Measurements from ENCODE around the gene ALDH3B1. TPM values are rescaled to one million over a fixed set of nuclear protein-coding genes. Genes with fewer than 3 reads are reported as not detected.

ALDH3B1 gene
- total and polyA plus RNA-seq, 4 donors: 1.6 to 7.1 (median 3.4) TPM

DNA sequence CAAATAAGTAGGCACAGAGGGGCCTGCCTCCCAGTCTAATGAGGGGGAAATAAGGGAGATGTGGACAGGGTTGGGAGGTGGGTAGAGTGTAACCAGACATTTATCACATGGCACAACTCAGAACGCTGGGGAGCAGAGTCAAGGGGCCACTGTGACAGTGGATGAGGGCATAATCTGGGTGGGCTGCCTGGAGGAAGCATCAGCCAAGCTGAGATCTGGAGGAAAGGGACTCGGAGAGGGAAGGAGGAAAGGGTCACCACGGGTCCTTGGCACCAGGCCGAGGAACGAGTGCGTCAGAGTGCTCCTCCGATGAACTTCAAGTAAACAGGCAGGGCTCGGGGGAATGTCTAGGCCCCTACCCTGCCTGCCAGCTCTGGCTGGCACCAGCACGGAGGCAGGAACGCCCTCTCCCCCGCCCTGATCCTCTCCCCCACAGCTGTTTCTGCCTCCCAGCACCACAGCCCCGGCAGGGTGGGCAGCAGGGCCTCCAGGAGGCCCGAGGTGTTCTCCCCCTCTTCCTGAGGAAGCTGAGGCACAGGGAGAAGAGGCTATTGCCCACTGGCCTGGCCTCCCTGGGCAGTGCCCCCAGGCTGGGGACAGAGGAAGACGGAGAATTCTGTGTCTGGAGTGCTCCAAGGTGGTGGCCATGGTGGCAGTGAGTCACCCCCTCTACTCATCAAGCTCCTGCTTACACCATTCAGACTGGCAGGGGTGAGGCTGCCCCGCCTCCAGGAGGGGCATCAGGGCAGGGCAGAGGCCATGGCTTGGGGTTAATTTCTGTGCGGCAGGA is 4.2 kb downstream of the ALDH3B1 start:
- H3K36me3 ChIP-seq (ENCODE audit: control insufficient read depth in 4 of 4, insufficient read depth in 3 of 4, low read depth in 1 of 4, low read length in 3 of 4): no peaks in the 10 kb centered on the region
- WGBS: 69% methylated on average over 16 of the region's 16 CpGs
- no peaks in the 10 kb centered on the region for H3K27me3 ChIP-seq (ENCODE audit: control insufficient read depth in 4 of 4, insufficient read depth in 4 of 4, low read length in 3 of 4)
- no peak overlapping the region for H3K9ac ChIP-seq (ENCODE audit: low read depth in 1 of 2, low read length in 2 of 2)
- H3K9me3 ChIP-seq (ENCODE audit: control insufficient read depth in 4 of 4, low read length in 3 of 4): no peaks in the 10 kb centered on the region
- no peak for TF ChIP-seq EGR1 (IDR thresholded peaks at IDR 0.05; ENCODE audit: low read depth in 2 of 2)
- TF ChIP-seq, protein P1, sequence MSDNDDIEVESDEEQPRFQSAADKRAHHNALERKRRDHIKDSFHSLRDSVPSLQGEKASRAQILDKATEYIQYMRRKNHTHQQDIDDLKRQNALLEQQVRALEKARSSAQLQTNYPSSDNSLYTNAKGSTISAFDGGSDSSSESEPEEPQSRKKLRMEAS (IDR thresholded peaks at IDR 0.05): no peak
- TF ChIP-seq RXRA (IDR thresholded peaks at IDR 0.05): no peak
- TF ChIP-seq RAD21 (IDR thresholded peaks at IDR 0.05): no peak
- TF ChIP-seq, protein P2, sequence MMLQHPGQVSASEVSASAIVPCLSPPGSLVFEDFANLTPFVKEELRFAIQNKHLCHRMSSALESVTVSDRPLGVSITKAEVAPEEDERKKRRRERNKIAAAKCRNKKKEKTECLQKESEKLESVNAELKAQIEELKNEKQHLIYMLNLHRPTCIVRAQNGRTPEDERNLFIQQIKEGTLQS (IDR thresholded peaks at IDR 0.05): no peak
- no peak for TF ChIP-seq NR2F2 (IDR thresholded peaks at IDR 0.05)
- TF ChIP-seq HNF4A (conservative IDR thresholded peaks at IDR 0.05): no peak
- no peak for TF ChIP-seq YY1 (IDR thresholded peaks at IDR 0.05)
- TF ChIP-seq HNF4G (IDR thresholded peaks at IDR 0.05): no peak
- TF ChIP-seq, protein P3, sequence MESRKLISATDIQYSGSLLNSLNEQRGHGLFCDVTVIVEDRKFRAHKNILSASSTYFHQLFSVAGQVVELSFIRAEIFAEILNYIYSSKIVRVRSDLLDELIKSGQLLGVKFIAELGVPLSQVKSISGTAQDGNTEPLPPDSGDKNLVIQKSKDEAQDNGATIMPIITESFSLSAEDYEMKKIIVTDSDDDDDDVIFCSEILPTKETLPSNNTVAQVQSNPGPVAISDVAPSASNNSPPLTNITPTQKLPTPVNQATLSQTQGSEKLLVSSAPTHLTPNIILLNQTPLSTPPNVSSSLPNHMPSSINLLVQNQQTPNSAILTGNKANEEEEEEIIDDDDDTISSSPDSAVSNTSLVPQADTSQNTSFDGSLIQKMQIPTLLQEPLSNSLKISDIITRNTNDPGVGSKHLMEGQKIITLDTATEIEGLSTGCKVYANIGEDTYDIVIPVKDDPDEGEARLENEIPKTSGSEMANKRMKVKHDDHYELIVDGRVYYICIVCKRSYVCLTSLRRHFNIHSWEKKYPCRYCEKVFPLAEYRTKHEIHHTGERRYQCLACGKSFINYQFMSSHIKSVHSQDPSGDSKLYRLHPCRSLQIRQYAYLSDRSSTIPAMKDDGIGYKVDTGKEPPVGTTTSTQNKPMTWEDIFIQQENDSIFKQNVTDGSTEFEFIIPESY (IDR thresholded peaks at IDR 0.05): no peak
- TF ChIP-seq, protein P4, sequence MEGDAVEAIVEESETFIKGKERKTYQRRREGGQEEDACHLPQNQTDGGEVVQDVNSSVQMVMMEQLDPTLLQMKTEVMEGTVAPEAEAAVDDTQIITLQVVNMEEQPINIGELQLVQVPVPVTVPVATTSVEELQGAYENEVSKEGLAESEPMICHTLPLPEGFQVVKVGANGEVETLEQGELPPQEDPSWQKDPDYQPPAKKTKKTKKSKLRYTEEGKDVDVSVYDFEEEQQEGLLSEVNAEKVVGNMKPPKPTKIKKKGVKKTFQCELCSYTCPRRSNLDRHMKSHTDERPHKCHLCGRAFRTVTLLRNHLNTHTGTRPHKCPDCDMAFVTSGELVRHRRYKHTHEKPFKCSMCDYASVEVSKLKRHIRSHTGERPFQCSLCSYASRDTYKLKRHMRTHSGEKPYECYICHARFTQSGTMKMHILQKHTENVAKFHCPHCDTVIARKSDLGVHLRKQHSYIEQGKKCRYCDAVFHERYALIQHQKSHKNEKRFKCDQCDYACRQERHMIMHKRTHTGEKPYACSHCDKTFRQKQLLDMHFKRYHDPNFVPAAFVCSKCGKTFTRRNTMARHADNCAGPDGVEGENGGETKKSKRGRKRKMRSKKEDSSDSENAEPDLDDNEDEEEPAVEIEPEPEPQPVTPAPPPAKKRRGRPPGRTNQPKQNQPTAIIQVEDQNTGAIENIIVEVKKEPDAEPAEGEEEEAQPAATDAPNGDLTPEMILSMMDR (IDR thresholded peaks at IDR 0.05; ENCODE audit: low read depth, low read length, missing input control): no peak
- DNase-seq (ENCODE audit: low spot score): no peak
- no peak overlapping the region for H3K4me3 ChIP-seq (ENCODE audit: low read depth in 1 of 3, low read length in 3 of 3)
- peaks cover 6 to 24% (median 20%) of the 10 kb centered on the region in 4 donors for H3K4me1 ChIP-seq (ENCODE audit: control insufficient read depth in 4 of 4, insufficient read depth in 4 of 4, low read length in 3 of 4)
- H3K27ac ChIP-seq (ENCODE audit: low read depth in 1 of 2, low read length in 2 of 2): no peak overlapping the region

DNA sequence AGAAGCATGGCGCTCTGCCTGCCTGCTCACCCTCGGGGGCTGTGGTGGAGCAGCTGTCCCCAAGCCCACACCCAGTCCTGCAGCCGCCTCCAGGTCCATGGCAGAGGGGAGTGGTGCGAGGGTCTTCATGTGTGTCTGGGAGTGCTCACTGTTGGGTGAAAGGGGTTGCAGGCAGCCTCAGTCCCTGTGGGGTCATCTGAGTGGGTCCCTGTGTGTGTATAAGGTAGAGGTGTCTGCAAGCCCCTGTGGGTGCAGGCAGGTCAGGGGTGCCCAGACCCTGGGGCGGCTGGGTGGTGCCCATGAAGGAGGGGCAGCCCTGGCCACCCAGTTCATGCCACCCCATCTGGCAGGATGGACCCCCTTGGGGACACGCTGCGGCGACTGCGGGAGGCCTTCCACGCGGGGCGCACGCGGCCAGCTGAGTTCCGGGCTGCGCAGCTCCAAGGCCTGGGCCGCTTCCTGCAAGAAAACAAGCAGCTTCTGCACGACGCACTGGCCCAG is 4.9 kb downstream of the ALDH3B1 start:
- TF ChIP-seq GABPA (IDR thresholded peaks at IDR 0.05 in 1 of 2, conservative IDR thresholded peaks at IDR 0.05 in 1 of 2) (no peak), RXRA (IDR thresholded peaks at IDR 0.05) (no peak), SP1 (IDR thresholded peaks at IDR 0.05) (no peak), NR2F2 (IDR thresholded peaks at IDR 0.05) (no peak), TAF1 (conservative IDR thresholded peaks at IDR 0.05) (no peak), EGR1 (IDR thresholded peaks at IDR 0.05; ENCODE audit: low read depth in 2 of 2) (no peak), YY1 (IDR thresholded peaks at IDR 0.05) (no peak), FOXA2 (IDR thresholded peaks at IDR 0.05) (no peak), HNF4A (conservative IDR thresholded peaks at IDR 0.05) (no peak)
- TF ChIP-seq, protein P5, sequence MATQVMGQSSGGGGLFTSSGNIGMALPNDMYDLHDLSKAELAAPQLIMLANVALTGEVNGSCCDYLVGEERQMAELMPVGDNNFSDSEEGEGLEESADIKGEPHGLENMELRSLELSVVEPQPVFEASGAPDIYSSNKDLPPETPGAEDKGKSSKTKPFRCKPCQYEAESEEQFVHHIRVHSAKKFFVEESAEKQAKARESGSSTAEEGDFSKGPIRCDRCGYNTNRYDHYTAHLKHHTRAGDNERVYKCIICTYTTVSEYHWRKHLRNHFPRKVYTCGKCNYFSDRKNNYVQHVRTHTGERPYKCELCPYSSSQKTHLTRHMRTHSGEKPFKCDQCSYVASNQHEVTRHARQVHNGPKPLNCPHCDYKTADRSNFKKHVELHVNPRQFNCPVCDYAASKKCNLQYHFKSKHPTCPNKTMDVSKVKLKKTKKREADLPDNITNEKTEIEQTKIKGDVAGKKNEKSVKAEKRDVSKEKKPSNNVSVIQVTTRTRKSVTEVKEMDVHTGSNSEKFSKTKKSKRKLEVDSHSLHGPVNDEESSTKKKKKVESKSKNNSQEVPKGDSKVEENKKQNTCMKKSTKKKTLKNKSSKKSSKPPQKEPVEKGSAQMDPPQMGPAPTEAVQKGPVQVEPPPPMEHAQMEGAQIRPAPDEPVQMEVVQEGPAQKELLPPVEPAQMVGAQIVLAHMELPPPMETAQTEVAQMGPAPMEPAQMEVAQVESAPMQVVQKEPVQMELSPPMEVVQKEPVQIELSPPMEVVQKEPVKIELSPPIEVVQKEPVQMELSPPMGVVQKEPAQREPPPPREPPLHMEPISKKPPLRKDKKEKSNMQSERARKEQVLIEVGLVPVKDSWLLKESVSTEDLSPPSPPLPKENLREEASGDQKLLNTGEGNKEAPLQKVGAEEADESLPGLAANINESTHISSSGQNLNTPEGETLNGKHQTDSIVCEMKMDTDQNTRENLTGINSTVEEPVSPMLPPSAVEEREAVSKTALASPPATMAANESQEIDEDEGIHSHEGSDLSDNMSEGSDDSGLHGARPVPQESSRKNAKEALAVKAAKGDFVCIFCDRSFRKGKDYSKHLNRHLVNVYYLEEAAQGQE (IDR thresholded peaks at IDR 0.05): no peak
- TF ChIP-seq, protein P4 (IDR thresholded peaks at IDR 0.05; ENCODE audit: low read depth, low read length, missing input control): no peak
- TF ChIP-seq, protein P1 (IDR thresholded peaks at IDR 0.05): no peak
- WGBS: 93% methylated on average over 19 of the region's 19 CpGs
- H3K4me3 ChIP-seq (ENCODE audit: low read depth in 1 of 3, low read length in 3 of 3): no peak overlapping the region
- peaks cover 6 to 19% (median 15%) of the 10 kb centered on the region in 4 donors for H3K4me1 ChIP-seq (ENCODE audit: control insufficient read depth in 4 of 4, insufficient read depth in 4 of 4, low read length in 3 of 4)
- H3K9ac ChIP-seq (ENCODE audit: low read depth in 1 of 2, low read length in 2 of 2): no peak overlapping the region
- no peaks in the 10 kb centered on the region for H3K9me3 ChIP-seq (ENCODE audit: control insufficient read depth in 4 of 4, low read length in 3 of 4)
- H3K27me3 ChIP-seq (ENCODE audit: control insufficient read depth in 4 of 4, insufficient read depth in 4 of 4, low read length in 3 of 4): no peaks in the 10 kb centered on the region
- H3K27ac ChIP-seq (ENCODE audit: low read depth in 1 of 2, low read length in 2 of 2): no peak overlapping the region
- no peak for DNase-seq (ENCODE audit: low spot score)
- no peaks in the 10 kb centered on the region for H3K36me3 ChIP-seq (ENCODE audit: control insufficient read depth in 4 of 4, insufficient read depth in 3 of 4, low read depth in 1 of 4, low read length in 3 of 4)
